Upper lobe of right lung (tissue), 1 donor: Measurements from ENCODE around the gene RIMKLB. TPM values are rescaled to one million over a fixed set of nuclear protein-coding genes. Genes with fewer than 3 reads are reported as not detected.
"Not testable (repeated sequence)": the region's sequence is repeated elsewhere in the genome, so short reads cannot be mapped to it uniquely, and the experiment has no call there.

Experiments used
- ATAC-seq: fragments of 200-7000 bp; cut with Tn5 transposase; one replicate; pipeline ENCODE4 v1.9.1; 2020; ENCODE audit warnings: mild to moderate bottlenecking, moderate library complexity
- DNase-seq: peaks from one replicate; pipeline ENCODE4 v3.0.0-alpha.2; 2020
- H3K27ac ChIP-seq: fragments of 200-600 bp; one replicate; pipeline ENCODE4 v1.8.0; 2022
- H3K27me3 ChIP-seq: fragments of 200-600 bp; one replicate; pipeline ENCODE4 v1.8.0; 2022; ENCODE audit warnings: mild to moderate bottlenecking
- H3K36me3 ChIP-seq: fragments of 200-600 bp; one replicate; pipeline ENCODE4 v1.8.0; 2022
- H3K4me1 ChIP-seq: fragments of 200-600 bp; one replicate; pipeline ENCODE4 v1.8.0; 2022
- H3K4me3 ChIP-seq: fragments of 200-600 bp; one replicate; pipeline ENCODE4 v1.8.0; 2022; ENCODE audit warnings: mild to moderate bottlenecking
- H3K9me3 ChIP-seq: fragments of 200-600 bp; one replicate; pipeline ENCODE4 v1.8.0; 2022
- CTCF ChIP-seq: fragments of 200-600 bp; IDR thresholded peaks from one replicate; pipeline ENCODE4 v1.8.0; 2022; ENCODE audit warnings: antibody characterized with exemption
- intact Hi-C: fragments of 100-400 bp; cut with DNase I; formaldehyde crosslinking; loops from one replicate; pipeline ENCODE4 v1.11.0; 2022
- total RNA-seq: library from RNA; stranded (reverse); fragmentation: NEBNext Ultra II Directional; extraction: Animal tissue kit (Norgen Biotek cat#: 25700); gene quantifications from one replicate; pipeline ENCODE4 v1.2.1, GENCODE V29; 2021
- donor health status: DM: no; HTN: yes; CAD: no; lungs with severe emphysema.

The RIMKLB gene
- total RNA-seq, 1 donor from 2014 or later, result 32.0 TPM

- ATAC-seq (no peak), DNase-seq (no peak)
- Histone ChIP-seq H3K27me3 (no peaks in the 10 kb centered on the region), H3K9me3 (no peaks in the 10 kb centered on the region), H3K36me3 (no peaks in the 10 kb centered on the region), H3K27ac (no peak overlapping the region), H3K4me3 (no peak overlapping the region), H3K4me1 (no peaks in the 10 kb centered on the region)
- intact Hi-C loops, result no loop called here
- TF ChIP-seq CTCF, result no peak
Observed at GRCh38 chr12:8796831-8797626, 99.2 kb downstream of the RIMKLB start.

DNA sequence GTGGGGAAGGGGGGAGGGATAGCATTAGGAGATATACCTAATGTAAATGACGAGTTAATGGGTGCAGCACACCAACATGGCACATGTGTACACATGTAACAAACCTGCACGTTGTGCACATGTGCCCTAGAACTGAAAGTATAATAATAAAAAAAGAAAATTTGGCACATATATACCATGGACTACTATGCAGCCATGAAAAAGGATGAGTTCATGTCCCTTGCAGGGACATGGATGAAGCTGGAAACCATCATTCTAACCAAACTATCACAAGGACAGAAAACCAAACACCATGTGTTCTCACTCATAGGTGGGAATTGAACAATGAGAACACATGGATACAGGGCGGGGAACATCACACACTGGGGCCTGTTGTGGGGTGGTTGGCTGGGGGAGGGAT lies 103.4 kb downstream of the RIMKLB start:
- H3K4me3 ChIP-seq, intact Hi-C loops, H3K27me3 ChIP-seq, H3K27ac ChIP-seq, H3K4me1 ChIP-seq, H3K9me3 ChIP-seq, H3K36me3 ChIP-seq, DNase-seq, ATAC-seq: not testable (repeated sequence)

DNA sequence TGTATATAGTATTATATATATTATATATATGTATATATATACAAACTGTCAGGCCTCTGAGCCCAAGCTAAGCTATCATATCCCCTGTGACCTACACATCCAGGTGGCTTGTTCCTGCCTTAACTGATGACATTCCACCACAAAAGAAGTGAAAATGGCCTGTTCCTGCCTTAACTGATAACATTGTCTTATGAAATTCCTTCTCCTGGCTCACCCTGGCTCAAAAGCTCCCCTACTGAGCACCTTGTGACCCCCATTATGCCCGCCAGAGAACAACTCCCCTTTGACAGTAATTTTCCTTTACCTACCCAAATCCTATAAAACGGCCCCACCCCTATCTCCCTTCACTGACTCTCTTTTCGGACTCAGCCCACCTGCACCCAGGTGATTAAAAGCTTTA lies 107.0 kb downstream of the RIMKLB start:
- ATAC-seq, H3K36me3 ChIP-seq, DNase-seq, H3K4me3 ChIP-seq, H3K27ac ChIP-seq, H3K4me1 ChIP-seq, intact Hi-C loops, H3K9me3 ChIP-seq, H3K27me3 ChIP-seq: not testable (repeated sequence)

DNA sequence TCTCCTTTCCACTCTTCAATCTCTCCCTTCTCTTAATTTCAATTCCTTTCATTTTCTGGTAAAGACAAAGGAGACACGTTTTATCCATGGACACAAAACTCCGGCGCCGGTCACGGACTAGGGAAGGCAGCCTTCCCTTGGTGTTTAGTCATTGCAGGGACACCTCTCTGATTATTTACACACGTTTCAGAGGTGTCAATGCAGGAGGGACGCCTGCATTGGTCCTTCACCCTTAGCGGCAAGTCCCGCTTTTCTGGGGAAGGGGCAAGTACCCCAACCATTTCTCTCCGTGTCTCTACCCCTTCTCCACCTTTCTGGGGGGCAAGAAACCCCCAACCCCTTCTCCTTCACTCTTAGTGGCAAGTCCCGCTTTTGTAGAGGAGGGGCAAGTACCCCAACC lies 107.7 kb downstream of the RIMKLB start:
- intact Hi-C loops, H3K4me3 ChIP-seq, H3K4me1 ChIP-seq, H3K36me3 ChIP-seq, H3K9me3 ChIP-seq, H3K27ac ChIP-seq, ATAC-seq, DNase-seq, H3K27me3 ChIP-seq: not testable (repeated sequence)

- H3K36me3 ChIP-seq, H3K9me3 ChIP-seq, H3K4me1 ChIP-seq, ATAC-seq, intact Hi-C loops, H3K4me3 ChIP-seq, H3K27me3 ChIP-seq, H3K27ac ChIP-seq, DNase-seq: not testable (repeated sequence)
Observed at GRCh38 chr12:8807084-8807483, 109.3 kb downstream of the RIMKLB start.

DNA sequence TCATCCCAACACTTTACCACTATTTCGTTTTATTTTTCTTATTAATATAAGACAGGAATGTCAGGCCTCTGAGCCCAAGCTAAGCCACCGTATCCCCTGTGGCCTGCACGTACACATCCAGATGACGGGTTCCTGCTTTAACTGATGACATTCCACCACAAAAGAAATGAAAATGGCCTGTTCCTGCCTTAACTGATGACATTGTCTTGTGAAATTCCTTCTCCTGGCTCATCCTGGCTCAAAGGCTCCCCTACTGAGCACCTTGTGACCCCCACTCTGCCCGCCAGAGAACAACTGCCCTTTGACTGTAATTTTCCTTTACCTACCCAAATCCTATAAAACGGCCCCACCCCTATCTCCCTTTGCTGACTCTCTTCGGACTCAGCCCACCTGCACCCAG lies 112.3 kb downstream of the RIMKLB start:
- ATAC-seq, H3K9me3 ChIP-seq, DNase-seq, H3K27me3 ChIP-seq, H3K27ac ChIP-seq, H3K36me3 ChIP-seq, intact Hi-C loops, H3K4me3 ChIP-seq, H3K4me1 ChIP-seq: not testable (repeated sequence)

- H3K9me3 ChIP-seq, result no peaks in the 10 kb centered on the region
- H3K27ac ChIP-seq, result no peak overlapping the region
- ATAC-seq, result no peak
- no peak overlapping the region for H3K4me3 ChIP-seq
- no peak for DNase-seq
- intact Hi-C loops, result no loop called here
- H3K27me3 ChIP-seq, result no peaks in the 10 kb centered on the region
- no peaks in the 10 kb centered on the region for H3K4me1 ChIP-seq
- no peak for TF ChIP-seq CTCF
- H3K36me3 ChIP-seq, result no peaks in the 10 kb centered on the region
Observed at GRCh38 chr12:8813572-8814357, 116.0 kb downstream of the RIMKLB start.

DNA sequence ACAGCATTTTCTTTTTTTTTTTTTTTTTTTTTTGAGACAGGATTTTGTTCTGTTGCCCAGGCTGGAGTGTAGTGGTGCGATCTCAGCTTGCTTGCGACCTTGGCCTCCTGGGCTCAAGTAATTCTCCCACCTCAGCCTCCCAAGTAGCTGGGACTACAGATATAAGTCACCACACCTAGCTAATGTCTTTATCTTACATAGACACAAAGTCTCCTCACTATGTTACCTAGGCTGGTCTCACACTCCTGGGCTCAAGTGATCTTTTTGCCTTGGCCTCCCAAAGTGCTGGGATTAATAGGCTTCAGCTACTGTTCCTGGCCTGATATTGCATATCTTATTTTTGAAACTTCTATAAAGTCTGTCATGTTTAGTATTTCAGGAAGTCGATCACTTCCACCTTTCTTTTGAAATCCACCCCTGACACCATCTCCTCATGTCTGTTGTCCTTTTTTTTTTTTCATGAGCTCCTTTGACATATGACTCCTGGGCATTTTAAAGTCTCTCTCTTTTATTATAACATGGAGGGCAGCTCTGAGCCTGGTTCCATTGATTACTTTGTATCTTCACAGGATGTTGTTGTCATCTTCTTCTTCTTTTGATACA lies 118.8 kb downstream of the RIMKLB start:
- no peak overlapping the region for H3K4me3 ChIP-seq
- no peaks in the 10 kb centered on the region for H3K9me3 ChIP-seq
- intact Hi-C loops, result no loop called here
- no peak for TF ChIP-seq CTCF
- H3K27me3 ChIP-seq, result no peaks in the 10 kb centered on the region
- no peaks in the 10 kb centered on the region for H3K4me1 ChIP-seq
- DNase-seq (no peak), ATAC-seq (no peak)
- H3K27ac ChIP-seq, result no peak overlapping the region
- H3K36me3 ChIP-seq, result no peaks in the 10 kb centered on the region
